Ovary (tissue), 9 donors: ENCODE results near the gene GARNL3. TPM values are rescaled to one million over a fixed set of nuclear protein-coding genes. Genes with fewer than 3 reads are reported as not detected.

ENCODE experiments used
- DNase-seq, 5 donors: peaks; one replicate each; pipeline ENCODE4 v3.0.0-alpha.2; 2019 to 2020
- H3K27ac ChIP-seq, 2 donors: fragments of 200-600 bp; one replicate each; pipeline versions ENCODE4 v1.5.1 to v1.8.0; 2019 to 2022
- H3K27me3 ChIP-seq: fragments of 200-600 bp; one replicate; pipeline ENCODE4 v1.8.0; 2022
- H3K36me3 ChIP-seq: fragments of 200-600 bp; sonication (generic); one replicate; pipeline ENCODE4 v1.5.1; 2019
- H3K4me1 ChIP-seq: one replicate; pipeline ENCODE4 v1.8.1; 2013; ENCODE audit warnings: mild to moderate bottlenecking, moderate library complexity; ENCODE audit not compliant: insufficient read depth
- H3K4me3 ChIP-seq: fragments of 200-600 bp; sonication (generic); one replicate; pipeline ENCODE4 v1.5.1; 2017
- H3K9me3 ChIP-seq, 2 donors: fragments of 200-600 bp in 1 of 2; sonication (generic) in 1 of 2; one replicate each; pipeline versions ENCODE4 v1.5.1 to v1.8.1; 2013 to 2019; ENCODE audit warnings: mild to moderate bottlenecking in 1 of 2, moderate library complexity in 1 of 2
- EP300 ChIP-seq: sonication (generic); formaldehyde crosslinking; IDR thresholded peaks from one replicate; pipeline ENCODE4 v1.6.1; 2017; ENCODE audit warnings: antibody characterized with exemption
- POLR2A ChIP-seq: fragments of 450-650 bp; IDR thresholded peaks from one replicate; pipeline ENCODE4 v1.6.1; 2017; ENCODE audit warnings: antibody characterized with exemption, mild to moderate bottlenecking, moderate library complexity
- WGBS, 3 donors: extraction: QIAGEN DNeasy Blood & Tissue Kit in 1 of 3; methylation state at CpG; one replicate each; pipeline versions ENCODE4 v1.1.5 to v1.1.7; 2013 to 2017; 5-methylcytosine and 5-hydroxymethylcytosine counted together
- intact Hi-C, 4 donors: fragments of 100-400 bp; cut with DNase I; formaldehyde crosslinking; loops; one replicate each; pipeline versions ENCODE4 v1.11.0 to v1.15.1; 2022 to 2023
- polyA plus RNA-seq, 2 donors: library from polyadenylated mRNA; stranded (reverse); fragments of 200-250 nt in 1 of 2; fragments of 350-450 nt in 1 of 2; fragmentation: Illumina TruSeq in 1 of 2; extraction: RNeasy Lipid Tissue Mini Kit (QIAGEN cat#74804) in 1 of 2; gene quantifications; one replicate each; pipeline ENCODE4 v1.2.3, GENCODE V29; 2013 to 2014
- total RNA-seq, 7 donors: library from RNA; depleted of rRNA in 2 of 7; stranded (reverse); fragments of >200 nt in 2 of 7; fragmentation: NEBNext Ultra II Directional in 3 of 7; extraction: Animal tissue kit (Norgen Biotek cat#: 25700) in 3 of 7; gene quantifications; one replicate each; pipeline versions ENCODE4 v1.1.0 to v1.2.4, GENCODE V29; 2016 to 2023
- TF ChIP-seq, protein P1 (sequence below), 3 donors: fragments of 450-650 bp in 2 of 3; fragments of 200-600 bp in 1 of 3; IDR thresholded peaks; one replicate each; pipeline versions ENCODE4 v1.5.1 to v1.8.0; 2016 to 2022; ENCODE audit warnings: antibody characterized with exemption in 3 of 3, mild to moderate bottlenecking in 1 of 3
- donor health status: DM: no; HTN: no; CAD: no; lungs with moderate emphysema.
- donor health status: DM: no; HTN: no; CAD: no.
- donor health status: Bipolar disorder and iron deficiency.
- donor health status: DM: yes; HTN: yes; CAD: no.
- donor health status: DM: no; HTN: no; CAD: no.
- donor health status: DM: yes; HTN: yes; CAD: no.

The GARNL3 gene
- total and polyA plus RNA-seq, 9 donors: 8.9 to 30.7 (median 22.9) TPM

DNA sequence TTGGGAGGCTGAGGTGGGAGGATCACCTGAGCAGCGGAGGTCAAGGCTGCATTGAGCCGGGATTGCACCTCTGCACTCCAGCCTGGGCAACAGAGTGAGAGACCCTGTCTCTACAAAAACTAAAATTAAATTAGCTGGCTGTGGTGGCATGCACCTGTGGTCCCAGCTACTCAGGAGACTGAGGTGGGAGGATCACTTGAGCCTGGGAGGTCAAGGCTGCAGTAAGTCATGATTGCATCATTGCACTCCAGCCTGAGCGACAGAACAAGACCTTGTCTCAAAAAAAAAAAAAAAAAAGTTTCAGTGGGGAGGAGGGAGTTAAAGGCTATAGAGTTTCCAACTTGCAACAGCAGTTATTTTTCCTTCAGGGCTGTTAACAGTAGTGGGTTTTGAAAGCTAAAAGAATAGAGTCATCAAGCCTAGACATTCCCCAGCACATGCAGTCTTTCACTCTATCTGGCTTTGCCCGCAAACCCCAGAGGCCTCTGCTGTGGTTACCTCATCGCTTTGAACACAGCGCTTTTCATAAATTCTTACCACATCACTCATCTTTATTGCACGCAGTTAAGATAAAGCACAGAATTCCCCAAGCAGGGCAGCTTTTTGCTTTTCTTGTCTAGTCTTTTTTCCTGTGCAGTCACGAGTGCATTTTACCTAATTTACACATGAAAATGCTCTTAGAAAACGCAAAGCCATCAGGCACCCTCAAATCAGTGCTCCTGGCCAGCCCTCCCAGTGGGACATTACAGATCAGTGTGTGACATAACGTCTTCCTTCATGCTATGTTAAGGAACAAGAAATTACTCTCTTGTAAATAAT lies 123.7 kb downstream of the GARNL3 start:
- Histone ChIP-seq H3K27me3 (no peaks in the 10 kb centered on the region), H3K4me1 (no peaks in the 10 kb centered on the region), H3K27ac (no peak overlapping the region), H3K4me3 (no peak overlapping the region), H3K36me3 (no peaks in the 10 kb centered on the region), H3K9me3 (no peaks in the 10 kb centered on the region)
- 37 to 43% (median 39%) methylated on average over 10 of the region's 10 CpGs for WGBS, 3 donors
- no peak for DNase-seq
- intact Hi-C loops: no loop called here
- TF ChIP-seq POLR2A (no peak), EP300 (no peak)
- TF ChIP-seq, protein P1, sequence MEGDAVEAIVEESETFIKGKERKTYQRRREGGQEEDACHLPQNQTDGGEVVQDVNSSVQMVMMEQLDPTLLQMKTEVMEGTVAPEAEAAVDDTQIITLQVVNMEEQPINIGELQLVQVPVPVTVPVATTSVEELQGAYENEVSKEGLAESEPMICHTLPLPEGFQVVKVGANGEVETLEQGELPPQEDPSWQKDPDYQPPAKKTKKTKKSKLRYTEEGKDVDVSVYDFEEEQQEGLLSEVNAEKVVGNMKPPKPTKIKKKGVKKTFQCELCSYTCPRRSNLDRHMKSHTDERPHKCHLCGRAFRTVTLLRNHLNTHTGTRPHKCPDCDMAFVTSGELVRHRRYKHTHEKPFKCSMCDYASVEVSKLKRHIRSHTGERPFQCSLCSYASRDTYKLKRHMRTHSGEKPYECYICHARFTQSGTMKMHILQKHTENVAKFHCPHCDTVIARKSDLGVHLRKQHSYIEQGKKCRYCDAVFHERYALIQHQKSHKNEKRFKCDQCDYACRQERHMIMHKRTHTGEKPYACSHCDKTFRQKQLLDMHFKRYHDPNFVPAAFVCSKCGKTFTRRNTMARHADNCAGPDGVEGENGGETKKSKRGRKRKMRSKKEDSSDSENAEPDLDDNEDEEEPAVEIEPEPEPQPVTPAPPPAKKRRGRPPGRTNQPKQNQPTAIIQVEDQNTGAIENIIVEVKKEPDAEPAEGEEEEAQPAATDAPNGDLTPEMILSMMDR (IDR thresholded peaks at IDR 0.05): no peak

DNA sequence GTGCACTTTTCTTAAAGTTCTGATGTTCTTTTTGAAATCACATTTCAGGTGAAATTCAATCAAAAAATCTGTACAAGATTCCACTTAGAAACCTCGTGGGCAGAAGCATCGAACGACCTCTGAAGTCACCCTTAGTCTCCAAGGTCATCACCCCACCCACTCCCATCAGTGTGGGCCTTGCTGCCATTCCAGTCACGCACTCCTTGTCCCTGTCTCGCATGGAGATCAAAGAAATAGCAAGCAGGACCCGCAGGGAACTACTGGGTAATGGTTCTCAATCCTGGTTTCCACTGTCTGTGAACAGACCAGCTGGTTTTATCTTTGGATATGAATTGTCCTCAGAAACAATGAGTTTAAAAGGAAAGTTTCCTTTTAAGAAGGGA lies 124.3 kb downstream of the GARNL3 start:
- Histone ChIP-seq H3K27me3 (no peaks in the 10 kb centered on the region), H3K9me3 (no peaks in the 10 kb centered on the region), H3K36me3 (no peaks in the 10 kb centered on the region), H3K4me3 (no peak overlapping the region), H3K4me1 (no peaks in the 10 kb centered on the region), H3K27ac (no peak overlapping the region)
- intact Hi-C loops: no loop called here
- DNase-seq: no peak
- WGBS, 3 donors: 51 to 60% (median 58%) methylated on average over 6 of the region's 6 CpGs
- TF ChIP-seq EP300 (no peak), POLR2A (no peak)
- TF ChIP-seq, protein P1 (IDR thresholded peaks at IDR 0.05): no peak

DNA sequence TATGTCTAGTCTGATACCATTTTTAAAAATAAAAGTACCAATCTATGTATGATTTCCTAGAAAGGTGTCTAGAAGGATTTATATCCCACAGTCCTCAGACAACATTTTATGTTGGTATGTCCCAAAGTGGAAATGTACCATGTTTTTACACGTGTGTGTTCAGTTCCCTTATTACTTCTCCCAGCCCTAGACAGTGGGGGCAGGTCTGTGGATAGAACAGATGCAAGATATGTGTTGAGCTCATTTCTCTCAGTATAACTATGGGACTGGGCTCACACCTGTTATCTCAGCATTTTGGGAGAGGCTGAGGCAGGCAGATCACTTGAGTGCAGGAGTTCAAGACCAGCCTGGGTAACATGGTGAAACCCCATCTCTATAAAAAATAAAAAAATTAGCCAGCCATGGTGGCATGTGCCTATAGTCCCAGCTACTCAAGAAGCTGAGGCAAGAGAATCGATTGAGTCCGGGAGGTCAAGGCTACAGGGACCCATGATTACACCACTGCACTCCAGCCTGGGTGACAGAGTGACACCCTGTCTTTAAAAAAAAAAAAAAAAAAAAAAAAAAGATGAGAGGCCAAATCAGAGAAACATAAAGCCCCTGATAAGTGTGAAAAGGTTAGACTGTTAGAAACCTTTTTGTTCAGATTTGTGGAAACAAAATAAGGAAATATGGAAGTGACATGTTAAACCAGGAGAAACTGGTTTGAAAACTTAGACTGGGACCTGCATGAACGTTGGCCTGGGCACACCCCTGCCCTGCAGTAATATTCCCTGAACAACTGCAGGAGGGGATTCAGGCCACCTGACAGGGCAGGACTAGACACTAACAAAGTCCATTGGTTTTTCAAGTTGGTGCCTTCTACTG lies 125.0 kb downstream of the GARNL3 start:
- no peak overlapping the region for H3K27ac ChIP-seq
- WGBS, 3 donors: 81 to 83% (median 82%) methylated on average over 4 of the region's 4 CpGs
- DNase-seq: no peak
- no peaks in the 10 kb centered on the region for H3K36me3 ChIP-seq
- H3K27me3 ChIP-seq: no peaks in the 10 kb centered on the region
- no peak for TF ChIP-seq EP300
- TF ChIP-seq, protein P1 (IDR thresholded peaks at IDR 0.05): no peak
- TF ChIP-seq POLR2A: no peak
- no peaks in the 10 kb centered on the region for H3K4me1 ChIP-seq
- H3K4me3 ChIP-seq: no peak overlapping the region
- no peaks in the 10 kb centered on the region for H3K9me3 ChIP-seq
- intact Hi-C loops: loop anchor here in 1 of 4 donors (10.0 kb wide), 1 partner anchor 55 kb away; no protein-coding TSS in a partner anchor

- TF ChIP-seq EP300: no peak
- TF ChIP-seq, protein P1 (IDR thresholded peaks at IDR 0.05): no peak
- TF ChIP-seq POLR2A: no peak
- 64 to 78% (median 73%) methylated on average over 2 of the region's 2 CpGs for WGBS, 3 donors
- H3K4me3 ChIP-seq: no peak overlapping the region
- DNase-seq: no peak
- H3K36me3 ChIP-seq: no peaks in the 10 kb centered on the region
- intact Hi-C loops: loop anchor here in 1 of 4 donors (10.0 kb wide), 1 partner anchor 55 kb away; no protein-coding TSS in a partner anchor
- no peaks in the 10 kb centered on the region for H3K27me3 ChIP-seq
- no peaks in the 10 kb centered on the region for H3K4me1 ChIP-seq
- no peak overlapping the region for H3K27ac ChIP-seq
- H3K9me3 ChIP-seq: no peaks in the 10 kb centered on the region
Measured at GRCh38 chr9:127390248-127390545, 125.6 kb downstream of the GARNL3 start.
